Gastroesophageal sphincter (tissue), 4 donors: ENCODE results near the gene MITF. TPM values are rescaled to one million over a fixed set of nuclear protein-coding genes. Genes with fewer than 3 reads are reported as not detected.

ENCODE experiments used
- ATAC-seq: fragments of 150-250 bp; one replicate; pipeline ENCODE4 v1.9.1; 2016; ENCODE audit warnings: mild to moderate bottlenecking, moderate library complexity
- H3K27ac ChIP-seq, 4 donors: fragments of 200-600 bp; sonication (generic) in 3 of 4; 1 replicate in 3 of 4; 2 replicates in 1 of 4; pipeline ENCODE4 v1.5.1; 2016 to 2019
- H3K27me3 ChIP-seq: fragments of 200-600 bp; sonication (generic); one replicate; pipeline ENCODE4 v1.5.1; 2019
- H3K36me3 ChIP-seq, 2 donors: fragments of 200-600 bp; sonication (generic); one replicate each; pipeline ENCODE4 v1.5.1; 2019; ENCODE audit warnings: control low read depth in 1 of 2
- H3K4me1 ChIP-seq, 3 donors: fragments of 200-600 bp; sonication (generic); 1 replicate in 2 of 3; 2 replicates in 1 of 3; pipeline ENCODE4 v1.5.1; 2016 to 2019; ENCODE audit warnings: control low read depth in 2 of 3
- H3K4me3 ChIP-seq, 2 donors: fragments of 200-600 bp; sonication (generic); one replicate each; pipeline ENCODE4 v1.5.1; 2019; ENCODE audit warnings: mild to moderate bottlenecking in 1 of 2, moderate library complexity in 1 of 2
- H3K9me3 ChIP-seq, 3 donors: fragments of 200-600 bp; sonication (generic); one replicate each; pipeline ENCODE4 v1.5.1; 2017 to 2019; ENCODE audit warnings: control low read depth in 2 of 3
- EP300 ChIP-seq: sonication (generic); formaldehyde crosslinking; IDR thresholded peaks from one replicate; pipeline ENCODE4 v1.6.1; 2017; ENCODE audit warnings: antibody characterized with exemption, mild to moderate bottlenecking
- POLR2A ChIP-seq, 2 donors: fragments of 450-650 bp; IDR thresholded peaks; one replicate each; pipeline ENCODE4 v1.6.1; 2017; ENCODE audit warnings: antibody characterized with exemption in 2 of 2, mild to moderate bottlenecking in 2 of 2, moderate library complexity in 1 of 2
- POLR2AphosphoS5 ChIP-seq: sonication (generic); formaldehyde crosslinking; IDR thresholded peaks from one replicate; pipeline ENCODE4 v1.6.1; 2017; ENCODE audit warnings: antibody characterized with exemption
- WGBS, 2 donors: methylation state at CpG; one replicate each; pipeline ENCODE4 v1.1.5; 2018; ENCODE audit warnings: low coverage in 1 of 2; 5-methylcytosine and 5-hydroxymethylcytosine counted together
- total RNA-seq, 4 donors: library from RNA; depleted of rRNA; stranded (reverse); fragments of >200 nt; gene quantifications; one replicate each; pipeline ENCODE4 v1.1.0, GENCODE V29; 2016
- TF ChIP-seq, protein P1 (sequence below), 4 experiments: fragments of 200-600 bp in 2 of 4; fragments of 450-650 bp in 2 of 4; sonication (generic) in 1 of 4; IDR thresholded peaks; one replicate each; pipeline ENCODE4 v1.5.1; 2017 to 2019; ENCODE audit warnings: antibody characterized with exemption in 4 of 4, mild to moderate bottlenecking in 2 of 4, moderate library complexity in 2 of 4

Gene MITF
- total RNA-seq, 4 donors from 2014 or later = 44.8 to 86.8 (median 77.9) TPM

DNA sequence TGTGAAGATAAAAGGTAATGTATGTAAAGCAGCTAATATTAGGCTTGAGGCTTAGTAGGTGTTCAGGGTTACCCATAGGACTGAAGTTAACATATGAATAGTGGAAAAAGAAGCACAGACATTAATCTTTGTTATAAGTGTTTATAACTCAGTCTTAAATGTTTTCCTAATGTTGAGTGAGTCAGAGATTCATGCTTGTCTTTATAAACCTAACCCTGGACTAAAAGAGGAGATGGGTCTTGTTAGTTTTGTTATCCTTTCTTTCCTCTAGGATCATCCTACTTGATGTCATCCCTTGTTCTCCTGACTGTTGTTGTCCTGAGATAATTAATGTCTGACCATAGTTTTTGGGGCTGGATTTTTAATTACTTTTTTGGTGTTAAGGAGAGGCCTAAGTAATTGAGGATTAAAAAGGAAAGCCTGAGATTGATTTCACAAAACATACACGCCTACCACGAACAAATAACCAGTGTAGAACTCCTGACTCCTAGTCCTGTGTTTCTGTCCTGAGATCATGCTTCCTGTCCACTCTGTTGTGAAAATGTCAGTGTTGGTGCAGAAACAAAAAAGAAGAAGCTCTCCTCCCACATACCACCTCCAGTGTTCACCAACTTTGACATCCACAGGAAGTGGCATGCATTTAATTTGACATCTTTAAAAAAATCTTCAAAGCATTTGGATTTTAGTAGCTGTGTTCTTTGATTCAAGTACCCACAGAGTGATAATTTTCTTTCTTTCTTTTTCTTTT, 8.4 kb downstream of the MITF start:
- no peaks in the 10 kb centered on the region for H3K36me3 ChIP-seq
- peak; percentile 32 for ATAC-seq
- WGBS, 2 donors = 16 to 34% methylated on average over 2 of the region's 2 CpGs
- H3K4me3 ChIP-seq = no peak overlapping the region
- H3K27me3 ChIP-seq = no peaks in the 10 kb centered on the region
- H3K9me3 ChIP-seq = no peaks in the 10 kb centered on the region
- peak overlapping the region; percentile 83 to 93 (median 90) for H3K27ac ChIP-seq
- TF ChIP-seq POLR2A (IDR thresholded peaks at IDR 0.05) (no peak), POLR2AphosphoS5 (no peak)
- H3K4me1 ChIP-seq = peaks cover 62 to 98% (median 67%) of the 10 kb centered on the region in 3 donors

DNA sequence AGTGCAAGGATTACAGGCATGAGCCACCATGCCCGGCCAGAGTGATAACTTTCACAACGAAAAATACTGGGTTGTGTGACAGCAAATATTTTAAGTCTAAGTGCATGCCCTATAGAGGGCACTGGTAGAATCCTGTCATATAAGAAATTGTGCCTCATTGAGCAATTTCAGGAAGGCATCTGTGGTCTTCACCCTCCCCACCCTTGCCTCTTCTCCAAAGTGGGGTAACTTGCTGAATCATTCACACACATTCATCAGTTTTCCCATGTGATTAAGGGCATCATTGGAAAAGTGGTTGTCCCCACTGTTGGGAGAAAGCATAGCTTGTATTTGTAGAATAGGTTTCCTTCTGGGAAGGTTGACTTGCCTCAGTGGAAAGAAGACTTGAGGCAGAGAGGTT, 9.2 kb downstream of the MITF start:
- Histone ChIP-seq H3K27me3 (no peaks in the 10 kb centered on the region), H3K4me1 (peaks cover 62 to 97% (median 62%) of the 10 kb centered on the region in 3 donors), H3K36me3 (no peaks in the 10 kb centered on the region), H3K27ac (peak overlapping the region; percentile 83 to 93 (median 90)), H3K9me3 (no peaks in the 10 kb centered on the region), H3K4me3 (no peak overlapping the region)
- TF ChIP-seq EP300 = no peak
- TF ChIP-seq, protein P1, sequence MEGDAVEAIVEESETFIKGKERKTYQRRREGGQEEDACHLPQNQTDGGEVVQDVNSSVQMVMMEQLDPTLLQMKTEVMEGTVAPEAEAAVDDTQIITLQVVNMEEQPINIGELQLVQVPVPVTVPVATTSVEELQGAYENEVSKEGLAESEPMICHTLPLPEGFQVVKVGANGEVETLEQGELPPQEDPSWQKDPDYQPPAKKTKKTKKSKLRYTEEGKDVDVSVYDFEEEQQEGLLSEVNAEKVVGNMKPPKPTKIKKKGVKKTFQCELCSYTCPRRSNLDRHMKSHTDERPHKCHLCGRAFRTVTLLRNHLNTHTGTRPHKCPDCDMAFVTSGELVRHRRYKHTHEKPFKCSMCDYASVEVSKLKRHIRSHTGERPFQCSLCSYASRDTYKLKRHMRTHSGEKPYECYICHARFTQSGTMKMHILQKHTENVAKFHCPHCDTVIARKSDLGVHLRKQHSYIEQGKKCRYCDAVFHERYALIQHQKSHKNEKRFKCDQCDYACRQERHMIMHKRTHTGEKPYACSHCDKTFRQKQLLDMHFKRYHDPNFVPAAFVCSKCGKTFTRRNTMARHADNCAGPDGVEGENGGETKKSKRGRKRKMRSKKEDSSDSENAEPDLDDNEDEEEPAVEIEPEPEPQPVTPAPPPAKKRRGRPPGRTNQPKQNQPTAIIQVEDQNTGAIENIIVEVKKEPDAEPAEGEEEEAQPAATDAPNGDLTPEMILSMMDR (IDR thresholded peaks at IDR 0.05) = no peak
- no peak for TF ChIP-seq POLR2A (IDR thresholded peaks at IDR 0.05)
- TF ChIP-seq POLR2AphosphoS5 = no peak
- 85% methylated on average over 2 of the region's 2 CpGs; no CpG with 5 or more reads in 1 of the 2 donors for WGBS, 2 donors
- ATAC-seq = no peak

DNA sequence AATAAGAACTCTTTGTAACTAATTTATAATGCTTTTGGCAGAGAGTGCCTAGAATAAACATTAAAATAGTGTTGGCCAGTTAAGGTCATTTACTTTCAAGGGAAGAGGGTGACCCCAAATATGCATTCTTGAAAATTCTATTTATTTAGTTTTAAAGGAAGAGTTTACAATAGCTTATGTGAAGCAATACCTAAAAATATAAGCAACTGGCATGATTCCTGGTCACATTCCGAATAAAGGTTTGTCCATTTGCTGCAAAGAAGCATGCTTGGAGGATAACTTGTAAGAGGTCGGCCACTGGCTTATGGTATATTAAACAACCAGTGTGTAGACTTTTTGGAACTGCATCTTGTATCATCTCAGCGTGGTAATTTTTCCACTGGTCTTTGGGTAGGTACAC, 10.2 kb downstream of the MITF start:
- no peak for ATAC-seq
- peak overlapping the region; percentile 74 to 90 (median 86) for H3K27ac ChIP-seq

DNA sequence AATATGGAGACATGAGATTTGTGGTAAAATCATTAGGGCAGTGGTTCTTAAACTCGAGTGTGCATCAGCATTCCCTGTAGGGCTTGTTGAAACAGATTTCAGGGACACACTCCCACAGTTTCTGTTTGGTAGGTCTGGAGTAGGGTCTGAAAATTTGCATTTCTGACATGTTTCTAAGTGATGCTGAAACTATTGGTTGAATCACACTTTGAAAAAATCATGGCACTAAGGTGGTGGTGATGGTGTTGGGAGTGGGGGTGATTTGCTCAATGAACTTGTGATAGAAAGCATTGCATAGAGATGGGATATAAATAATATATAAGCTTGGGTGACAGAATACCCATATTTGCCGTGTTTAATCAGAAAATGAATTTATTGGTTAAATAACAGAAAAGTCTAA, 11.3 kb downstream of the MITF start:
- Histone ChIP-seq H3K36me3 (no peaks in the 10 kb centered on the region), H3K9me3 (no peaks in the 10 kb centered on the region), H3K4me1 (peaks cover 50 to 91% (median 50%) of the 10 kb centered on the region in 3 donors), H3K4me3 (no peak overlapping the region), H3K27ac (peak overlapping the region; percentile 65 to 90 (median 80)), H3K27me3 (no peaks in the 10 kb centered on the region)
- ATAC-seq = no peak
- 75 to 100% methylated on average over 2 of the region's 2 CpGs for WGBS, 2 donors
- TF ChIP-seq POLR2A (IDR thresholded peaks at IDR 0.05) (no peak), POLR2AphosphoS5 (no peak), EP300 (no peak)
- TF ChIP-seq, protein P1 (IDR thresholded peaks at IDR 0.05) = no peak

More for the DNA sequence above, 10.2 kb downstream of the MITF start:
- no peak overlapping the region for H3K4me3 ChIP-seq
- H3K27me3 ChIP-seq = no peaks in the 10 kb centered on the region
- peak; percentile 23 for TF ChIP-seq POLR2AphosphoS5
- TF ChIP-seq, protein P1 (IDR thresholded peaks at IDR 0.05) = no peak
- H3K9me3 ChIP-seq = no peaks in the 10 kb centered on the region
- peaks cover 58 to 91% (median 60%) of the 10 kb centered on the region in 3 donors for H3K4me1 ChIP-seq
- H3K36me3 ChIP-seq = no peaks in the 10 kb centered on the region
- WGBS, 2 donors = 23 to 53% methylated on average over 3 of the region's 3 CpGs

DNA sequence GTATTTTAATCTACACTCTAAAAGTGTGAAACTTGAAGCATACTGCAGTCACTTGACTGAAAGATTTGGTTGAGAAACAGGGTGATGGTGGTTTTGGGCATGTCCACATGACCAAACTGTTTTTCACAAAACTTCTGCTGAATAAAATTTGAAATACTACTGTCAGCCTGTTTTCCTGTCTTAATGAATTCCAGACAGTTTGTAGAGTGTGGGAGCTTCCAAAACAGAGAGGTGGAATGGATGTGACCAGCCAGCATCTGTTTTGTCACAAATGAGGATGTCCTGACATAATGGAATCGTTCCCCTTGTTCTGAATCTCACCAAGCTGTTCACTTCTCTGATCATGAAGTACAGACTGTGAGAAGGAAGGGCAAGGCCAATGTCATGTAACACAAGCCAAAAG, 11.8 kb downstream of the MITF start:
- no peak overlapping the region for H3K4me3 ChIP-seq
- TF ChIP-seq POLR2A (IDR thresholded peaks at IDR 0.05) = no peak
- TF ChIP-seq POLR2AphosphoS5 = no peak
- TF ChIP-seq, protein P1 (IDR thresholded peaks at IDR 0.05) = no peak
- TF ChIP-seq EP300 = no peak
- peak overlapping the region; percentile 65 to 90 (median 80) for H3K27ac ChIP-seq
- peaks cover 47 to 91% (median 48%) of the 10 kb centered on the region in 3 donors for H3K4me1 ChIP-seq
- no peaks in the 10 kb centered on the region for H3K27me3 ChIP-seq
- H3K36me3 ChIP-seq = no peaks in the 10 kb centered on the region
- no peaks in the 10 kb centered on the region for H3K9me3 ChIP-seq
- WGBS, 2 donors = 33 to 44% methylated on average over 1 of the region's 1 CpG
- ATAC-seq = peak; percentile 74
